ENCODE results near the gene IRAK1.

- TF ChIP-seq YEATS2 (CRISPR knock-in tag; IDR thresholded peaks at IDR 0.05; ENCODE audit: borderline replicate concordance) (no peak), ZNF564 (CRISPR knock-in tag; IDR thresholded peaks at IDR 0.05) (no peak)
Observed at GRCh38 chrX:154028502-154029184, 8.9 kb upstream of the IRAK1 start.

Measured in HepG2 (cell line).